SU-DHL-6 (cell line): ENCODE data around the gene SGK1.

Experiments used
- H2AFZ ChIP-seq: fragments of 200-600 bp; sonication (generic); 2 replicates; pipeline ENCODE4 v1.6.1; 2014; ENCODE audit warnings: low read depth, mild to moderate bottlenecking, moderate library complexity, mixed read lengths, antibody characterized with exemption, low read length; ENCODE audit not compliant: severe bottlenecking
- H3F3A ChIP-seq: fragments of 200-600 bp; shearing (Covaris generic); 2 replicates; pipeline ENCODE4 v1.6.0; 2016; ENCODE audit warnings: antibody characterized with exemption, mild to moderate bottlenecking; ENCODE audit not compliant: insufficient read depth
- H3K27ac ChIP-seq: fragments of 200-600 bp; sonication (generic); 2 replicates; pipeline ENCODE4 v1.5.1; 2016; ENCODE audit warnings: low read depth, mild to moderate bottlenecking, low read length, moderate library complexity, mixed read lengths
- H3K27me3 ChIP-seq: fragments of 200-600 bp; sonication (generic), shearing (Covaris generic); 2 replicates; pipeline ENCODE4 v1.6.0; 2014; ENCODE audit warnings: mild to moderate bottlenecking, low read length
- H3K36me3 ChIP-seq: fragments of 200-600 bp; sonication (generic); 2 replicates; pipeline ENCODE4 v1.6.1; 2014; ENCODE audit warnings: mild to moderate bottlenecking, low read length, mixed read lengths
- H3K4me2 ChIP-seq: fragments of 300-600, 200-600 bp; shearing (Covaris generic), sonication (generic); 2 replicates; pipeline ENCODE4 v1.6.0; 2014; ENCODE audit warnings: low read length, low read depth, mild to moderate bottlenecking; ENCODE audit not compliant: poor library complexity, severe bottlenecking
- H3K4me3 ChIP-seq: fragments of 200-600 bp; sonication (generic); 2 replicates; pipeline ENCODE4 v1.5.1; 2014; ENCODE audit warnings: antibody characterized with exemption, low read length, mild to moderate bottlenecking, mixed read lengths; ENCODE audit not compliant: insufficient read depth, poor library complexity, severe bottlenecking
- H3K79me2 ChIP-seq: fragments of 200-600 bp; sonication (generic); 2 replicates; pipeline ENCODE4 v1.6.1; 2014; ENCODE audit warnings: mild to moderate bottlenecking, low read length, moderate library complexity; ENCODE audit not compliant: insufficient read depth
- H3K9ac ChIP-seq: fragments of 200-600 bp; sonication (generic); 2 replicates; pipeline ENCODE4 v1.7.0; 2014; ENCODE audit warnings: mild to moderate bottlenecking, low read length
- H3K9me2 ChIP-seq: fragments of 200-600 bp; sonication (generic); replicated peaks from 2 replicates; pipeline ENCODE4 v1.6.1; 2014; ENCODE audit warnings: low read length; ENCODE audit not compliant: insufficient read depth
- H3K9me3 ChIP-seq: fragments of 200-600 bp; sonication (generic); 2 replicates; pipeline ENCODE4 v1.6.1; 2014; ENCODE audit warnings: low read length, mixed read lengths; ENCODE audit not compliant: insufficient read depth
- H4K20me1 ChIP-seq: fragments of 200-600 bp; sonication (generic); 2 replicates; pipeline ENCODE4 v1.6.1; 2014; ENCODE audit warnings: low read depth, mild to moderate bottlenecking, antibody characterized with exemption, low read length, moderate library complexity, mixed read lengths
- CTCF ChIP-seq: fragments of 200-600 bp; sonication (generic); IDR thresholded peaks from one replicate; pipeline ENCODE4 v1.5.1; 2017; ENCODE audit warnings: antibody characterized with exemption, mild to moderate bottlenecking, low read length, moderate library complexity; ENCODE audit not compliant: insufficient read depth, poor library complexity, severe bottlenecking
- EZH2phosphoT487 ChIP-seq: fragments of 200-600 bp; sonication (generic), shearing (Covaris generic); conservative IDR thresholded peaks from 2 replicates; pipeline ENCODE4 v1.6.1; 2018; ENCODE audit warnings: mild to moderate bottlenecking, antibody characterized with exemption, low read length, moderate library complexity, mixed read lengths

SGK1 gene

GRCh38 chr6:134173936-134174671, 143.8 kb downstream of the SGK1 start:
- H3K79me2 ChIP-seq: peaks cover 39% of the 10 kb centered on the region
- TF ChIP-seq EZH2phosphoT487 (no peak), CTCF (peak; percentile 66)
- H3K4me2 ChIP-seq: peak overlapping the region; percentile 91
- H2AFZ ChIP-seq: no peak overlapping the region
- no peaks in the 10 kb centered on the region for H3K9me2 ChIP-seq
- H3K4me3 ChIP-seq: peak overlapping the region; percentile 93
- peaks cover 71% of the 10 kb centered on the region for H3F3A ChIP-seq
- peak overlapping the region; percentile 86 for H3K9ac ChIP-seq
- peak overlapping the region; percentile 63 for H3K27ac ChIP-seq
- no peaks in the 10 kb centered on the region for H3K27me3 ChIP-seq
- peaks cover 24% of the 10 kb centered on the region for H4K20me1 ChIP-seq
- H3K9me3 ChIP-seq: no peaks in the 10 kb centered on the region
- H3K36me3 ChIP-seq: peaks cover 48% of the 10 kb centered on the region

GRCh38 chr6:134173366-134173725, 144.6 kb downstream of the SGK1 start:
- peak overlapping the region; percentile 91 for H3K4me2 ChIP-seq
- TF ChIP-seq CTCF: no peak
- no peak for TF ChIP-seq EZH2phosphoT487
- no peaks in the 10 kb centered on the region for H3K27me3 ChIP-seq
- peak overlapping the region; percentile 86 for H3K9ac ChIP-seq
- H2AFZ ChIP-seq: no peak overlapping the region
- H3K36me3 ChIP-seq: peaks cover 54% of the 10 kb centered on the region
- H3F3A ChIP-seq: peaks cover 79% of the 10 kb centered on the region
- peaks cover 24% of the 10 kb centered on the region for H4K20me1 ChIP-seq
- no peaks in the 10 kb centered on the region for H3K9me3 ChIP-seq
- peak overlapping the region; percentile 63 for H3K27ac ChIP-seq
- H3K9me2 ChIP-seq: no peaks in the 10 kb centered on the region
- H3K79me2 ChIP-seq: peaks cover 39% of the 10 kb centered on the region
- H3K4me3 ChIP-seq: peak overlapping the region; percentile 93

GRCh38 chr6:134172706-134173365, 145.1 kb downstream of the SGK1 start:
- Histone ChIP-seq H3K4me3 (peak overlapping the region; percentile 93), H3K9ac (peak overlapping the region; percentile 86), H3K27ac (peak overlapping the region; percentile 63), H4K20me1 (peaks cover 24% of the 10 kb centered on the region), H3K9me2 (no peaks in the 10 kb centered on the region), H3F3A (peaks cover 82% of the 10 kb centered on the region), H3K79me2 (peaks cover 39% of the 10 kb centered on the region), H3K27me3 (no peaks in the 10 kb centered on the region), H3K4me2 (peak overlapping the region; percentile 91), H3K36me3 (peaks cover 54% of the 10 kb centered on the region), H3K9me3 (no peaks in the 10 kb centered on the region), H2AFZ (no peak overlapping the region)
- TF ChIP-seq CTCF (no peak), EZH2phosphoT487 (no peak)
